ENCODE results near the gene ADCY2.

- TF ChIP-seq, protein P1, sequence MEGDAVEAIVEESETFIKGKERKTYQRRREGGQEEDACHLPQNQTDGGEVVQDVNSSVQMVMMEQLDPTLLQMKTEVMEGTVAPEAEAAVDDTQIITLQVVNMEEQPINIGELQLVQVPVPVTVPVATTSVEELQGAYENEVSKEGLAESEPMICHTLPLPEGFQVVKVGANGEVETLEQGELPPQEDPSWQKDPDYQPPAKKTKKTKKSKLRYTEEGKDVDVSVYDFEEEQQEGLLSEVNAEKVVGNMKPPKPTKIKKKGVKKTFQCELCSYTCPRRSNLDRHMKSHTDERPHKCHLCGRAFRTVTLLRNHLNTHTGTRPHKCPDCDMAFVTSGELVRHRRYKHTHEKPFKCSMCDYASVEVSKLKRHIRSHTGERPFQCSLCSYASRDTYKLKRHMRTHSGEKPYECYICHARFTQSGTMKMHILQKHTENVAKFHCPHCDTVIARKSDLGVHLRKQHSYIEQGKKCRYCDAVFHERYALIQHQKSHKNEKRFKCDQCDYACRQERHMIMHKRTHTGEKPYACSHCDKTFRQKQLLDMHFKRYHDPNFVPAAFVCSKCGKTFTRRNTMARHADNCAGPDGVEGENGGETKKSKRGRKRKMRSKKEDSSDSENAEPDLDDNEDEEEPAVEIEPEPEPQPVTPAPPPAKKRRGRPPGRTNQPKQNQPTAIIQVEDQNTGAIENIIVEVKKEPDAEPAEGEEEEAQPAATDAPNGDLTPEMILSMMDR (conservative IDR thresholded peaks at IDR 0.05; ENCODE audit: low read depth in 2 of 2), result no peak
- TF ChIP-seq EZH2phosphoT487 (IDR thresholded peaks at IDR 0.05; ENCODE audit: unreplicated experiment) (no peak), EZH2 (IDR thresholded peaks at IDR 0.05; ENCODE audit: low read depth, unreplicated experiment) (no peak)
These were observed 462.1 kb downstream of the ADCY2 start for GRCh38 chr5:7857926-7858632.

Data from GM23338 (cell line).